ENCODE measurements around the gene DSCAML1. TPM values are rescaled to one million over a fixed set of nuclear protein-coding genes. Genes with fewer than 3 reads are reported as not detected.

Gene DSCAML1
- total RNA-seq, 1 donor from 2014 or later: not detected

DNA sequence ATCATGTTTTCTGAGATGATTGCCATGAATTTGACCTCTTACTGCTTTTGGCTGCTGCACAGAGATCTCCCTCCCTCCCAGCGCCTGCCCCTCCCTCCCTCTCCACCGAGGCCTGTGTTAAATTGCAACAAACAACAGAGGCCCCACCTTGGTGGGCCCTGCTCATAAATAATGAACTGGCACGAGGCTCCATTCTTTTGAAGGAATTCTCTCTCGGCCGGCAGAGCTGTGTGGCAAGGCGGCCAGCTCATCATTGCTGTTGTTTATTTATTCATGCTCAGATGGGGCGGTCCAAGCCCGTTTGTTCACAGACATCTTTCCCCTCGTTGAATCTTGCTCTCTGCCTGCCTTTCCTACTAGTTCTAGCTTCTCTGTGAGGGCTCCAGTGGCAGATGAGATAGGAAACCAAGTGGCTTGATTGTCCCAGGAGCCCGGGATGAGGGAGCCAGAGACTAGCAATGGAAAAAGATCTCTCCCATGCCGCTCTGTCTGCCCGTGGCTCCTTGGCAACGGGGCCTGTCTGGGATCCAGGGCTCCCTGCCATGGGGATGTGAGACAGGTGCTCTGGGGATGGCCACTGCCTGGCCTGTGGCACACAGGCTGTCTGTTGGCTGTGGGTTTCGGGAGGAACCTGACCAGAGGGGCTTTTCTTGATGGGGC, 192.6 kb downstream of the DSCAML1 start:
- ATAC-seq: no peak

DNA sequence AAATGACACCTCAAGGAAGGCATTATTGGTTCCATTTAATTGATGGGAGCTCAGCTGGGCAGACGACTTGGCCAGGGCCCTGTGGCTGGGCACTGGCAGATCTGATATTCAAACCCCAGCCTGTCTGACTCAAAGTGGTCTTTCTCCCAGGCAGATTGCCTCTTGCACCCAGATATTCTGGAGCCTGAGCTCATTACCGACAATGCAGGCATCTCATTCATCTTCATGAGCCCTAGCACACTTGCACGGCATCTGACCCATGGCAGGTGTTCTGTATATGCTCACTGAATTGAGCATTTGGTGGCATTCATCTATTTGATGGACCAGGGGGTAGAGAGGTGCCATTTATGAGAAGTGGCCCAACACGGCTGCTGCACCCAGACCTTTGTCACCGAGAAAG, 193.1 kb downstream of the DSCAML1 start:
- ATAC-seq: no peak

DNA sequence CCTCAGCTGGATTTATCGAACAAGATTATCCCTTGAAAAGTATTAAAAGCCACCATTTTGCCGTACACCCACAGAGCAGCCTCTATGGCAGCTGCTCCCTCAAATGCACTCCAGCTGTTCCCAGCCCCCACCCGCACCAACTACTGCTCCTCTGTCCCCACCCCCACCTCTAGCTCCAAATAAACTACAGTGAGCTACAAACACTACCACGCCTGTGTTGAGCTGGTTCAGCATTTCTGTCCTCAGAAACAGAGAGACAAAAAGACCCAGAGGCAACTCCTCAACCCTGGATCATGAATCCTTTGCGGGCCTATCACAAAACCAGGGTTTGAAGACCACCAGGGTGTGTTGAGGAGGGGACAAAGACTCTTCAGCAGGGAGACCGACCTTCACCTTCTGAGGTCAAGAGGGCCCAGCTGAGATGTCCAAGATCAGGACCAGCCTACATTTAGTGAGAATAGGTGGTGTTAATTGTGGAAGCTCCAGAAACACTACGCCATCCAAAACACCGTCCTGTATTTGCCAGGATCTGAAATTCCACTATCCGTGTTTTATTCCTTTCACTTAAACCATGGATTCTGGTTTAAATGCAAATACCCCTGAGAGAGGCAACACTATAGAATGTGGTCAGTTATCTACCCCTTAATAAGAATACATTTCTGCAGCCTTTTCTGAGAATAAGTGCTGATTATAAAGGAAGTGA, 195.9 kb downstream of the DSCAML1 start:
- ATAC-seq: no peak

DNA sequence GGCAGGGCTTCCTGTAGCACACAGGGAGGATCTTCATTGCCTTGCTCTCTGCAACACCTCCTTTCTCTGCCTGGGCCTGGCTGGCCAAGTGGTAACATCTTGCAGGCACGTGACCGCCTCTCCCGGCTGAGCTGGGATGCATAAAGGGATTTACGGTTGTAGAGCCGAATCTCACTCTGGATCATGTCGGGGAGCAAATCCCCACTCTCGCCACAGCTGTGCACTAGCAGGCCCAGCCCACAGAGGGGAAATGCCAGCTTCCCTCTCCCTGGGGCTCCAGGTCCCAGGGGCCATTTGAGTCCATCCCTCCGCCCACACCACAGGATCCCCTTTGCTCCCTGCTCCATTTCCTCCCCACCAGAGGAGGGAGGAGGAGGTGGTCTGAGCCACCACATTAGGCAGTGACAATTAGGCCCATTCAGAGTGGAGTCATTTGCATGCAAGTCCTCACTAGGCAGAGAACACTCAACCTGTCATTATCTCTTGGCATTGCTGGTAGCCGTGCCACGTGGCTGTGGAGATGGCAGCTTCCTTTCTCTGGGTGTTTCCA, 196.7 kb downstream of the DSCAML1 start:
- ATAC-seq: no peak

DNA sequence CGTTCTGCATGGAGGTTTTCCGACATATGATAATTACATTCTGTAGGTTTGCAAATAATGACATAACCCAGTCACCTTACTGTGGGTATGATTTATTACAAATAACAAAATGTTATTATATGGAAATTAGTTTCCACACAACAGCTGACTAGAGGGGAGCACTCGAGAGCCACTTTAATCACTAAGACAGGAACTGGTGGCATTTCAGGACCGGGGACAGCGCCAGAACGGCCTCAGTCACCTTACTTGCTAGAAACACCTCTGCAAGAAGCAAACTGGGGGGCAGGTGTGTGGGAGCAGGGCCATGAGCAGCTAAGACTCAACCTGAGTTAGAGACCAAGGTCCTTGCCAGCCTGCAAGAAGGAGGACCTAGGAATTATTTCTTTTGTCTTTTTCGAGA, 199.9 kb downstream of the DSCAML1 start:
- no peak for ATAC-seq

DNA sequence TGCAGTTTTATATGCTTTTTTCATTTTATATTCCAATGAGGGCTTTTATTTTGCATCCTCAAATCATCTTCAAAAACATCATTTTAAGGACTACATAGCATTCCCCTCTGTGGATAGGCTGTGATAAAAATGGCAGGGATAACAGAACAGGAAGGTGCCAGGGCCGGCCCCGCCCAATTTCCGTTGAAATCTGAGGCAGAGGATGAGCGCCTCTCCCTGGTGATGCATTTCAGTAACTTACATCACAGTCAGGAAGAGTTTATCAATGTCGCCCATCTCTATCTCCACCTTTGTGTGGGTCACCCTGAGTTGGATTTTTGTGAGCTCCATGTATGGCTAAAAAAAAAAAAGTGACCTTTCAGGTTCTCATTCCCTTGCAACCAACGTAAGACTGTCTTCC, 201.6 kb downstream of the DSCAML1 start:
- ATAC-seq: no peak

DNA sequence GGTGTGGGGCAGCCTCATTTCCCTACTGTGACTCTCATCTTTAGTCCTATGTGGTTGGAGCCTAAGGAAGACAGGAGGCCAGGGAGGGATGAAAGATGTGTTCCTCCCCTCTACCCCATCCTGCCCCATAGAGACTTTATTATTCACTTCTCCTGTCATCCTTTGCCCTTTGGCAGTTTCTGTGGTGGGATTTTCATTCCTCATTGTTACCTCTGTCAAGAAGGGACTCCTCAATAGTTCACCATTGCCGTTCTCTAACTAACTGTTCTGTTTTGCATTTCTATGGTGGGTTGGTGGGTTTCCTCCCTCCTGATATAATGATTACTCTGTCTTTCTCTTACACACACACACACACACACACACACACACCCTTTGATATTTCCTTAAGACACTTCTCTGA, 202.3 kb downstream of the DSCAML1 start:
- ATAC-seq: no peak

DNA sequence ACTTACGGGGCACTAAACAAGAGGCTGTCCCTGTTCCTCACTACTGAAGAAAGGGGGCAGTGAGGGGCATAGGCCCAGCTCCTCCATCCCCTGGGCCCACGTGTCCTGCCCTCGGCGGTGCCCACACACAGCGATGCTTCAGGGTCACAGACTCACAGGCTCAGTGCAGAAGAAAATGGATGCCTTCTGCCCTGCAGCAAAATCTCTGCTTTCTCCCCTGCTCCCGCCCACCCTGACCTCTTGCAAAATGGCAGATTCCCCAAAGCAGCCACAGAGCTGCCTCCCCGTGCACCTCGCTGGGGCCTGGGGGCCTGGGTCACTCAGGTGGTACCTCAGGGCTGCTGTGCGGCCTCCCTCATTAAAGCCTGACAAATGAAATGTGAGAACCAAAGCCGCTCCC, 204.0 kb downstream of the DSCAML1 start:
- ATAC-seq: no peak

DNA sequence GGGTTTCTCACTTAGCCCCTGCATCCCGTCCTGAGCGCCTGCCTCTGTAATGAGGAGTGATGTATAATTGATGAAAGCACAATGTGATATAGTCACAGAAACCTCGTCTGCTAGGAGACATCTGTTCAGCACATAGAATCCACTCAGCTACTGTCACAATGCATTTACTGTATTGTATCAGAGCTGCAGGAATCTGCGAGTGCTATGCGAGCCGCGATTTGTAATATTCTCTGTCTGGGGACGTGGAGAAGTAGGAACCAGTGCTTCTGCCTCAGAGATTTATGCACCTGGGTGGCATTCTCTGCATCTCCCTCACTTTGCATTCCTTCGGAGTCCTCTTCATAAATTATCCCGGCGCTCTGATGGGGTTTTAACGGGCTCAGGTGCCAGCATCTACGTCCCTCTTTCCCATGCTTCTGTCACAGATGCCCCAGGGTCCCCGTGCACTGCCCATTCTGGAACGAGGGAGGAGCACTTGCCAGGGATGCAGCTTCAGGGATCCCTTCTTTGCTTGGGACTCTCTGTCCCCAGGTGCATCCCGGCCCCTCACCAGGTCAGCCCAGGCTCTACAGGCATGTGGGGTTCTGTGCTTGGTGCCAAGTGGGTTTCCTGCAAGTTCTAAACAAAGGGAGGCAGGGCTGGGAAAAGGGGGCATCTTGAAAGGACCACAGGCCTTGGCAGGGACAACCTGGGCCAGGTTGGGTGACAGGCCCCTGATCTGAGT, 205.5 kb downstream of the DSCAML1 start:
- no peak for ATAC-seq

DNA sequence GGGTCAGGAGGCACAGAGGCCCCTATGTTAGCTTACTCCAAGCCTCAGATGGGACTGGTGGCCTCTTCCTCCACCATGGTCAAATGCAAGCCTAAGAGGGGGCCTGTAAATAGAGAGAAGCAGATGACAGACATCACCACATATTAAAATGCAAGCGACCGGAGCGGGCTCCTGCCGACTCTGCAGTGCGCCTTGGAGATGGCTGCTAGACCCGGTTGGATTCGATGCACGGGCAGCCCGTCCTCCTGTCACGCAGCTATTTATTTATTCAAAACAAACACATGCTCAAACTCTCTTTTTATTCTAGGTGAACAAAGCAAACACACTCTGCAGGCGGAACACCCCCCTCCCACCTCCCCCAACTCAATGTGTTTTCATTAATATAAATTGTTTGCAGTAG, 208.0 kb downstream of the DSCAML1 start:
- ATAC-seq: no peak

DNA sequence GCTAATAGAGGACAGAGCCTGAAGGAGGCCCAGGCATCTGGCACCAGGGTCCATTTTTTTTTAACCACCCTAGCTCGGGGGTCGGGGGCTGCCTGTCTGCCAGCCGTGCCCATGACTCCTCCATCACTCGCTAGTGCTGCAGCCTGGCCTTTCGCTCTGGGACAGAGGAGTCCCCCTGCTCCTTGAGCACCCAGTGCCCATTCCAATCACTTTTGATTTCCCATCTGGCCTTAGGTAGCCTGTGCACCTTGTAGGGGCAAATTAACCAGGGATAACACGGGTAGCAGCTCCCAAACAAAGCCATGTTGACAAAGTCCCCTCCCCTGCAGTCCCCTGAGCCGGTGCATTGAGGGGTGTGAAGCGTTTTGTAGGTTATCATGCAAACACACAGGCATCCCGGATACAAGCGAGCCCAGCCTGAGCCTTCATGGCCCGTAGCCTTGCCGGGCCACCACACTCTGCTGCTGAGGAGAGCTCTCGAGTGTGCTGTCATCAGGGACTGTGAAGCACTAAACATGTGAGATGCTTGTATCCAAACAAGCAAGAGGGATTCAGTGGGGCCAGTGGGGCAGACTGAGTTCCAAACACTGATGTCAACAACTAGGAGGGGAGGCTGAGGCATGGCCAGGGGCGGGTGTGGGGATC, 208.7 kb downstream of the DSCAML1 start:
- no peak for ATAC-seq

DNA sequence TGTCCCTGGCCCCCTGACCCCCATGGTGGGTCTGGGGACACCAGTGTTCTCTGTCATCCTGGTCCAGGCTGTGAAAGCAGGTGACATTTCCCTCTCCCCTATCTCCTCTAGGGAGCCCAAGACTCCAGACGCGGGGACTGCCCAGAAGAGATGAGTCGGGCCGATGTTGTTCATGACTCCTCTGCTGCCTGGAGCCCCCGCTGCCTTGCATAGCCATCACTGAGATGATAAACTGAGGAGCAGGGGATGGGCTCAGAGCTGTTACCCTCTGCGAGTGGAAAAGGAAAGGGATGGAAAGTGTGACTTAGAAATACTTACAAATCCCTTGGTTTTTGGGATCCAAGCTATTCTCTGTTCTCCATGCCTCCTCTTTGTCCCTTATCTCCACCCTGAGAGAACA, 209.6 kb downstream of the DSCAML1 start:
- ATAC-seq: no peak

DNA sequence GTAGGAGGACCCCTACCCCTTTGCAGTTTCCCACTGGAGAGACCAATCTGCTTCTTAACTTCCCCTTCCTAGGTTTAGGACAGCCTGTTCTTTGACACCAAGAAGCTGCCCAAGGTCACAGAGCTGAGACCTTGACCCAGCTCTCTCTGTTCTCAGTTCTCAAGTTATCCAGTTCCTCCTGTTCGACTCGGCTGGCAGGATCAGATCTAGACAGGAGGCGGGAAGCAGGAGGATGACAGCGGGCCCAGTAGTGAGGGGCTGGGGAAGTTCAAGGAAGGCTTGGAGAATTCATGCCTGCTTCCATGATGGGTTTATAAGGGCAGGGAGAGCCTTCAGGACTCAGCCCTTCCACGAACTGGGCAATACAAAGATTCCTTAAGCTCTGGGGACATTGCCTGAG, 210.6 kb downstream of the DSCAML1 start:
- ATAC-seq: no peak

DNA sequence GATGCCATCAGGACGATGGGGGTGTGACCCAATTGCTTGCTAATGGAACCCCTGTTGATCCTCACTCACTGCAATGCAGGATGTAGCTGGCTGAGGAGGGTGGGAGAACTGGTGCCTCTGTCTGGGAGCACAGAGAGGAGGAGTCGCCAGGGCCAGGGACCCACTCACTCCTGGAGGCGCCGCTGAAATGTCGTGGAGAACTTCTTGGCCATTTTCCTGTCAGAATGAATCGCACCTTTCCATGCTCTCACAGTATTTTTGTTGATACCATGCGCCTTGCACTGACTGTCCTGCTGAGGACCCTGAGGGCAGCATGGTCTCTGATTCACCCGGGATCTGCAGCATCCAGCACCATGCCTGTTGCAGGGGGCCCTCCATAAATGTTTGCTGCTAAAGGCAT, 211.4 kb downstream of the DSCAML1 start:
- ATAC-seq: no peak

DNA sequence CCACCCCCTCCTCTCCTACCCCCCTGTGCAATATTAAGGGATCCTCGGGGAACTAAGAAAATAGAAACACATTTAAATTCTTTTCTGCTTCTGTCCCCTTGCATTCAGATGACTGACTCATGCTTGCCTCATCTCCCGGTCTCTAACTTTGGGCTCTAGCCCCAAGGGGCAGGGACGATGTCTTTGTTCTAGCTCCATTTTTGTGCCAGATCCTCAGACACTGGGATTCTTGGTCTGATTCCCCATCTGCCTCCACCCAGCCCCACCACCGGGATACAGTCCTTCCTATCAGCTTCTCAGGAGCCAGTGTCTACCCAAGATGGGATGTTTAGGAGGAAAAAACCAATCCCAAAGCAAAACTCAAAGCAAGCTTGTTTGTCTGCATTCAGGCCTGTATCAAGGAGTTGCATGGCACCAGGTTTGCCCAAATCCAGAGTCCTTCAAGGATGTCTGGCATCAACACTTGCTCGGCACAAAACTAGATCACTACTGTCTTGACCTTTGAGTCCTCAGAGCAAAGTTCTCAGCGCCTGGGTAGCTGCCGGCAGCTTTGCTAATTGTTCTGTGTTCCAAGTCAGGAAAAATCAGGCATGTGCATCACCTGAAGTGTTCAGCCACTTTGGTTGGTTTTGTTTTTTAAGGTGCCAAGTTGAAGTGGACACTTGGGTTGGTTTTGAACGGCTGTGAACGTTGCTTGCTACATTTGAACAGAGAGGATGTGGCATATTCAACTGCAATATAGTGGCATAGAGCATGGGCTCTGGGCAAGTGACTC, 212.8 kb downstream of the DSCAML1 start:
- ATAC-seq: no peak

DNA sequence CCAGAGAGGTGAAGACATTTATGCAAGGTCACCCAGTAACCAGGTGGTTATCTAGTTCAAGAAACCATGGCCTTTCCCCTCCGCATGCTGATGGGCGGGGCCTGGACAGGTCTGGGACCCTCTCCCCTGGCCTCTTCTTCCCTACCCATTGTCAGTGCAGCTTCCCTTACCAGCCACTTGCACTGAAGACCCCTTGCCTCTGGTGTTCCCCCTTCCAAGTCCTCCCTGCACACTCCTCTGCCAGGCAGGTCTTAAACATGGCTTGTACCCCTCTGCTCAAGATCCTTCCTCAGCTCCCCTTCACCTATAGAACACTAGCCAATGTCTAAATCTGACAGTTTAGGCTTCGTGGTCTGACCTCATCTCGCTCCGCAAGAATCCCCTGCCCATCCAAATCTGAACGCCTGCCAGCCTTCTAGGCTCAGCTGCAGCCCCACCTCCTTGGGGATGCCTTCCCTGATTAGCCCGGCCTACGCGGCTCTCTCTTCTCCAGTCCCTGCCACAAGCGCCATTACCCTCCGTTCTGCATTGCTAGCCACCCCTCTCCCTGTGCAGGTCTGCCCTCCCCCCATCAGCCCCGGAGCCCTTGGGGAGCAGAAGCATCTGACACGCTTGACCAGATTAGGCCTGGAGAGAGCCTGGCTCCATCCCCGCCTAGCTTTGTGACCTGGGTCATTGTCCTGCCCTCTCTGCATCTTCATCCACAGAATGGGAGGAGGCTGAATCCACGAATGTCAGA, 213.8 kb downstream of the DSCAML1 start:
- ATAC-seq: no peak

DNA sequence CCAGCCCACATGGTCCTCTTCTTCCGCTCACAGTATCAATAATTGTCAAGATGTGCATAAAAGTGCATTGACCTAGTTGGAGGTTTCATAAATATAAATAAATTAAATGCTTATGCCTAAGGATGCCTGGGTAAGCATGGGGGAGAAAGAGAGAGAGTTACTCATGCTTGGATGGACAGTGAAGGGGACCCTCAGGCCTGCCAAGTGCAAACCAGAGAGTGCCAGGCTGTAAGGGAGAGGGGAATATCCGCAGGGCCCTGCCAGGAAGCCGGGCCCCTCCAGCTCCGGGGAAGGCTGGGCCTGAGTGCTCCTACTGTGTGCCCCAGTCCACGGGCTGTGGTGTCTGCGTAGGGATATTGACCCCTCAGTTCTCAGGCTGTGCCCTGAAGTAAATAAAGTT, 214.6 kb downstream of the DSCAML1 start:
- no peak for ATAC-seq

DNA sequence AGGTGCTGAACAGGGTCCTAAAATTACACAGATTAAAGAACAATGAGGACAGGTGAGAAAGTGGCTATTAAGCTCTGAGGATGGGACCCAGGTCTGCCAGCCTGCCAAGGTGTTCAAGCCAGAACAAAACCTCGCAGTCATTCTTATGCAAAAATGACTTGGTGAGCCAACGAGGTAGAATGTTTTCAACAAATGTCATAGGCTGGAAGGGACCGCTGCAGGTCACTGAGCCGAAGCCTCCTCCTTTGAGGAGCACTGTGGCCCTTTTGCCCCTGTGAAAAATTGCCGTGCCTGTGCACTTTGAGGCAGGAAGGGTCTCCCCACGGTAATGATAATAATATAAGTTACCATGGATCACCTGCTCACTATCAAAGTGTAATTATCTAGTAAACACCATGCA, 216.2 kb downstream of the DSCAML1 start:
- ATAC-seq: no peak

DNA sequence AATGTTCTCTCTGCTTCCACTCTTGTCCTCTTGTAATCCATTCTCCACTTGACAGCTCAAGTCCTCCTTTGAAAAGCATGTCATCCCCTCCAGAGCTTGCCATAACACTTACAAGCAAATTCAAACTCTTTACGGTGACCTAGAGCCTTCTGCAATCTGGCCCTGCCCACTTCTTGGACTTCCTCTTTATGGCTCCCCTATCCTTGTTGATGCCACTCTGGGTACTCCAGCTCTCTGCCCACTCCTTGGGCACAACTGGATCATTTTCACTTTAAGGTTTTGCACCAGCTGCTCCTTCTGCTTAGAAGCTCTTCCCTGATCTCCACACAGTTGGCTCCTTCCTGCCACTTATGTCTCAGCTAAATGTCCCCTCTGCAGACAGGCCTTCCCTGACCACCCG, 217.9 kb downstream of the DSCAML1 start:
- ATAC-seq: no peak

DNA sequence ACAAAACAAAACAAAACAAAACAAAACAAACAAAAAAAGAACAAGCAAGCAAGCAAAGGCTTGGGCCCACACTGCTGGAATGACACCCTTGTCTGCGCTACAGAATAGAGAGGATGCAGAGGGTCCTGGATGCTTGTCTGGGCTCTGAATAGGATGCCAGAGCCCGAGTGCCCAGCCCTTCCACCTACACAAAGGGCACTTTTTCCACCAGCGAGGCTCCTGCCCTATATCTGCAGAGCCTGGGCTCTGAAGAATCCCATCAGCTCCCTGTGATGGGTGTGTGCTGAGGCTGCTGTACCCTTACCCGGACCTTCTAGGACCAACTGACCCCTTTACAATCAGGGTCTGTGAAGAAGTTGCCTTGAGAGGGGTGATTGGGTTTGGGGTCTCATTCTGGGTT, 221.2 kb downstream of the DSCAML1 start:
- no peak for ATAC-seq

DNA sequence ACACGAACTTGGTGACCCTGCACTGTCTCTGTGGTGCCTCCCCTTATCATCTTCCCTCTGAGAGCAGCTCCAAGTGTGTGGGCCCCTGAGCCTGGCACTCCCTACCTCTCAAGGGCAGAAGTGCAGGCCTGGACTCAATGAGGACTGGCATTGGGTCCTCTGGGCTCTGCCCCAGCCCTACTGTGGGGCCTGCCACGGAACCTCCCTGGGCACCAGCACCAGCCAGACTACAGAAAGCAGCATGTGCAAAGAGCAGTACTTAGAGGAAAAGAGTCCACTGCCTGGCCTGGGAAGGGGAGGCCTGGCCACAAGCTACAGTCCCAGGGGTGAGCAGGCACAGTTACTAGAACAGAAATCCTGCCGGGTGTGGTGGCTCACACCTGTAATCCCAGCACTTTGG, 222.5 kb downstream of the DSCAML1 start:
- no peak for ATAC-seq

DNA sequence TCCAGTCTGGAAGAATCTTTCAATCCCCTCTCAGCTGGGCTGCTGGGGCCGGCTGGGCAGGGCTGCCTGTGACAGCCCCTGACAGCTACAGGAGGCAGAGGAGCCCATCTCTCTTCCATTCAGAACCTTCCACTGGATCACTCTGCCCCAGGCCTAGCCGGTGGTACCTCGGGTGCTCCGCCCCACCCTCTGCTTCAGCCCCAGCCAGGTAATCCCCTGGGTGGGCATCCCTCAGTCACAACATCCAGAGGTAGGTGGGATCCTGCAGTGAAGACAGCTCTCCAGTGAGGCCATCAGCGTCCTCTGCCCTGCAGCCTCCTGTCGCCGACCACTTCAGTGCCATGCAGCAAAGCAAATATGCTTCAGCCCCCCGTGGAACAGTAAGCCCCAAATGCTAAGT, 223.7 kb downstream of the DSCAML1 start:
- ATAC-seq: no peak

All from esophagus mucosa (tissue), 1 donor.